GM04504 (cell line): Measurements from ENCODE around the gene GALR2.
"Not testable (repeated sequence)": the region's sequence is repeated elsewhere in the genome, so short reads cannot be mapped to it uniquely, and the experiment has no call there.

Experiments used
- DNase-seq: peaks from one replicate; pipeline ENCODE4 v3.0.0-alpha.2; 2012; ENCODE audit warnings: low read depth

The GALR2 gene

GRCh38 chr17:76074390-76075363 lies at the start of gene GALR2:
Gene GALR2 (plus strand): TSS chr17:76074781. CDS start chr17:76074884, 103 bp downstream.
- no peak for DNase-seq

- no peak for DNase-seq
These were observed 49.3 kb upstream of the GALR2 start for GRCh38 chr17:76025294-76025693.

GRCh38 chr17:76026714-76027158 lies 47.8 kb upstream of the GALR2 start:
- DNase-seq = no peak

GRCh38 chr17:76027159-76027839 lies 47.3 kb upstream of the GALR2 start, which contains the start of gene EVPL:
Gene EVPL (minus strand): TSS chr17:76027306. CDS start chr17:76027198, 108 bp downstream.
- DNase-seq = no peak

GRCh38 chr17:76032073-76032779 lies 42.4 kb upstream of the GALR2 start:
- DNase-seq = no peak

GRCh38 chr17:76032780-76033108 lies 41.8 kb upstream of the GALR2 start:
- no peak for DNase-seq

- no peak for DNase-seq
These were observed 41.4 kb upstream of the GALR2 start for GRCh38 chr17:76033139-76033538.

- no peak for DNase-seq
These were observed 39.9 kb upstream of the GALR2 start for GRCh38 chr17:76034428-76035350.

- DNase-seq = no peak
These were observed 37.9 kb upstream of the GALR2 start for GRCh38 chr17:76036497-76037261.

- no peak for DNase-seq
These were observed 36.5 kb upstream of the GALR2 start for GRCh38 chr17:76038050-76038449.

- no peak for DNase-seq
These were observed 35.5 kb upstream of the GALR2 start for GRCh38 chr17:76039121-76039520.

GRCh38 chr17:76040376-76040775 lies 34.2 kb upstream of the GALR2 start:
- DNase-seq = no peak

GRCh38 chr17:76042868-76043267 lies 31.7 kb upstream of the GALR2 start:
- not testable (repeated sequence) for DNase-seq

GRCh38 chr17:76044475-76045007 lies 30.0 kb upstream of the GALR2 start:
- DNase-seq = not testable (repeated sequence)

- DNase-seq = no peak
These were observed 28.5 kb upstream of the GALR2 start for GRCh38 chr17:76046064-76046463.

GRCh38 chr17:76048025-76048605 lies 26.5 kb upstream of the GALR2 start:
- no peak for DNase-seq

GRCh38 chr17:76048711-76049110 lies 25.9 kb upstream of the GALR2 start:
- DNase-seq = no peak

- DNase-seq = no peak
These were observed 25.3 kb upstream of the GALR2 start for GRCh38 chr17:76049239-76049638.

GRCh38 chr17:76049836-76050537 lies 24.6 kb upstream of the GALR2 start:
- DNase-seq = no peak
